Measurements from ENCODE around the gene RAB32.

GRCh38 chr6:146548898-146549374, 5.3 kb downstream of the RAB32 start:
- TF ChIP-seq, protein P1, sequence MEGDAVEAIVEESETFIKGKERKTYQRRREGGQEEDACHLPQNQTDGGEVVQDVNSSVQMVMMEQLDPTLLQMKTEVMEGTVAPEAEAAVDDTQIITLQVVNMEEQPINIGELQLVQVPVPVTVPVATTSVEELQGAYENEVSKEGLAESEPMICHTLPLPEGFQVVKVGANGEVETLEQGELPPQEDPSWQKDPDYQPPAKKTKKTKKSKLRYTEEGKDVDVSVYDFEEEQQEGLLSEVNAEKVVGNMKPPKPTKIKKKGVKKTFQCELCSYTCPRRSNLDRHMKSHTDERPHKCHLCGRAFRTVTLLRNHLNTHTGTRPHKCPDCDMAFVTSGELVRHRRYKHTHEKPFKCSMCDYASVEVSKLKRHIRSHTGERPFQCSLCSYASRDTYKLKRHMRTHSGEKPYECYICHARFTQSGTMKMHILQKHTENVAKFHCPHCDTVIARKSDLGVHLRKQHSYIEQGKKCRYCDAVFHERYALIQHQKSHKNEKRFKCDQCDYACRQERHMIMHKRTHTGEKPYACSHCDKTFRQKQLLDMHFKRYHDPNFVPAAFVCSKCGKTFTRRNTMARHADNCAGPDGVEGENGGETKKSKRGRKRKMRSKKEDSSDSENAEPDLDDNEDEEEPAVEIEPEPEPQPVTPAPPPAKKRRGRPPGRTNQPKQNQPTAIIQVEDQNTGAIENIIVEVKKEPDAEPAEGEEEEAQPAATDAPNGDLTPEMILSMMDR (conservative IDR thresholded peaks at IDR 0.05), result no peak
- no peak for TF ChIP-seq EZH2 (IDR thresholded peaks at IDR 0.05; ENCODE audit: low read depth)

Measured in PC-9 (cell line).